ENCODE data around the gene RASGEF1B. TPM values are rescaled to one million over a fixed set of nuclear protein-coding genes. Genes with fewer than 3 reads are reported as not detected.

The RASGEF1B gene
- polyA plus RNA-seq, 1 experiment, result not detected

- no peak overlapping the region for H3K4me3 ChIP-seq (ENCODE audit: low read depth, low read length)
- DNase-seq (ENCODE audit: low read depth), result no peak
- no peaks in the 10 kb centered on the region for H3K36me3 ChIP-seq (ENCODE audit: control insufficient read depth, insufficient read depth, low read length)
- no peak for TF ChIP-seq CTCF (IDR thresholded peaks at IDR 0.05; ENCODE audit: insufficient read depth, low read depth, low read length)
- CTCF ChIA-PET, result interaction anchor here (1.9 kb wide), 1 partner anchor 800 kb away, joined by 13 read pairs; no protein-coding TSS in a partner anchor
- peaks cover 17% of the 10 kb centered on the region for H3K27me3 ChIP-seq (ENCODE audit: control insufficient read depth, insufficient read depth, low read length)
- POLR2A ChIA-PET, result no interaction called here
Measured at GRCh38 chr4:81468678-81469077, 3.0 kb downstream of the RASGEF1B start.

GRCh38 chr4:81467672-81467964 lies 4.1 kb downstream of the RASGEF1B start:
- H3K36me3 ChIP-seq (ENCODE audit: control insufficient read depth, insufficient read depth, low read length), result no peaks in the 10 kb centered on the region
- peaks cover 17% of the 10 kb centered on the region for H3K27me3 ChIP-seq (ENCODE audit: control insufficient read depth, insufficient read depth, low read length)
- TF ChIP-seq CTCF (IDR thresholded peaks at IDR 0.05; ENCODE audit: insufficient read depth, low read depth, low read length), result no peak
- DNase-seq (ENCODE audit: low read depth), result no peak
- H3K4me3 ChIP-seq (ENCODE audit: low read depth, low read length), result no peak overlapping the region
- CTCF ChIA-PET, result interaction anchor here (0.7 to 1.9 kb wide), 14 partner anchors 9 to 801 kb away, joined by 3 to 19 read pairs (median 4); no protein-coding TSS in a partner anchor
- POLR2A ChIA-PET, result no interaction called here

- DNase-seq (ENCODE audit: low read depth), result no peak
- Histone ChIP-seq H3K4me3 (ENCODE audit: low read depth, low read length) (no peak overlapping the region), H3K27me3 (ENCODE audit: control insufficient read depth, insufficient read depth, low read length) (peaks cover 17% of the 10 kb centered on the region), H3K36me3 (ENCODE audit: control insufficient read depth, insufficient read depth, low read length) (no peaks in the 10 kb centered on the region)
- peak; percentile 90 for TF ChIP-seq CTCF (IDR thresholded peaks at IDR 0.05; ENCODE audit: insufficient read depth, low read depth, low read length)
- POLR2A ChIA-PET, result no interaction called here
- CTCF ChIA-PET, result interaction anchor here (0.7 to 1.9 kb wide), 18 partner anchors 8 to 802 kb away, joined by 3 to 19 read pairs (median 3); no protein-coding TSS in a partner anchor
Measured at GRCh38 chr4:81466841-81467671, 4.7 kb downstream of the RASGEF1B start.

GRCh38 chr4:81465406-81466340 lies 6.0 kb downstream of the RASGEF1B start:
- CTCF ChIA-PET, result interaction anchor here (1.0 to 2.9 kb wide), 4 partner anchors 12 to 803 kb away, joined by 3 to 11 read pairs (median 6); no protein-coding TSS in a partner anchor
- TF ChIP-seq CTCF (IDR thresholded peaks at IDR 0.05; ENCODE audit: insufficient read depth, low read depth, low read length), result no peak

GRCh38 chr4:81460834-81461233 lies 10.9 kb downstream of the RASGEF1B start:
- H3K4me3 ChIP-seq (ENCODE audit: low read depth, low read length), result no peak overlapping the region
- H3K36me3 ChIP-seq (ENCODE audit: control insufficient read depth, insufficient read depth, low read length), result no peaks in the 10 kb centered on the region
- DNase-seq (ENCODE audit: low read depth), result no peak
- no peak for TF ChIP-seq CTCF (IDR thresholded peaks at IDR 0.05; ENCODE audit: insufficient read depth, low read depth, low read length)
- ChIA-PET CTCF (no interaction called here), POLR2A (no interaction called here)
- H3K27me3 ChIP-seq (ENCODE audit: control insufficient read depth, insufficient read depth, low read length), result no peaks in the 10 kb centered on the region

More at GRCh38 chr4:81465406-81466340, 6.0 kb downstream of the RASGEF1B start:
- peaks cover 11% of the 10 kb centered on the region for H3K27me3 ChIP-seq (ENCODE audit: control insufficient read depth, insufficient read depth, low read length)
- POLR2A ChIA-PET, result no interaction called here
- H3K36me3 ChIP-seq (ENCODE audit: control insufficient read depth, insufficient read depth, low read length), result no peaks in the 10 kb centered on the region
- H3K4me3 ChIP-seq (ENCODE audit: low read depth, low read length), result no peak overlapping the region
- DNase-seq (ENCODE audit: low read depth), result no peak

Data from BJ (cell line).